ENCODE data around the gene ZNF84. TPM values are rescaled to one million over a fixed set of nuclear protein-coding genes. Genes with fewer than 3 reads are reported as not detected.

ZNF84 gene
- total and polyA plus RNA-seq, 2 of the 8 experiments (the other 6 are each of a cell fraction or from before 2014, with no cell fraction given), result 8.9 to 34.0 TPM

DNA sequence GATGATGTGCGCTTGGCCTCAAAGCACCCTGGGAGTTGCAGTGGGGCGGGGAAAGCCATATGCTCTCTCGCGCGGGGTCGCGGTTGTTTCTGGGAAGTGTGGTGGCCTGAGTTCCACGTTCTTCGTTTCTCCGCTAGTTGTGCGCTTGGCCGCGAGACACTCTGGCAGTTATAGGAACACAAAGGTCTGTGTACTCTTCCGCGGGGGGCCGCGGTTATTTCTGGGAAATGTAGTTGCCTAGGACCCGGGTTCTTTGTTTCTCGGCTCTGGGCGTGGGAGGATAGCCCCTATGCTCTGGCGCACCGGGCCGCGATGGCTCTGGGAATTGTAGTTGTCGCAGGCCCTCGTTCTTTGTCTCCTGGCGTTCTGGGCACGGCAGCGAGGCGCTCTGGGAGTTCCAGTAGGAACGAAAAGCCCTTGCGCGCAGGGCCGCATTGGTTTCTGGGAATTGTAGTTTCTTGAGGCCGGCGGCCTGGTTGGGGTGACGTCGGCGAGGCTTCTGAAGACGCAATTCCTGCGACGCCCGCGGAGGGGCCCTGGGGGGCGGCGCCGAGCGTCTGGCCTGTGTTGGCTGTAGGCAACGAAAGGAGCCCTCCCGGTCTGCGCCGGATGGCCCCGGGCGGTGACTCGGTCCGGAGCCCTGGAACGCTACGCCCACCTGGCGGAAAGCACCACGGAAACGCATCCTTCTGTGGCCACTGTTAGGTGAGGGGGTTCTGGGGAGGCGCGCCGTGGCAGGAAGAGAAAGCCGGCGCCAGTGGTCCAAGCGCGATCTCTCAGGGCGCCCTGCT, 43.3 kb downstream of the ZNF84 start, which contains the start of gene ZNF140 (continued):
- peak; percentile 36 to 37; a peak in 3 of 4 replicates for TF ChIP-seq RAD21 (IDR thresholded peaks at IDR 0.05 in 1 of 2, conservative IDR thresholded peaks at IDR 0.05 in 1 of 2; ENCODE audit: low read depth in 2 of 2, low read length in 2 of 2)
- TF ChIP-seq, protein P1, sequence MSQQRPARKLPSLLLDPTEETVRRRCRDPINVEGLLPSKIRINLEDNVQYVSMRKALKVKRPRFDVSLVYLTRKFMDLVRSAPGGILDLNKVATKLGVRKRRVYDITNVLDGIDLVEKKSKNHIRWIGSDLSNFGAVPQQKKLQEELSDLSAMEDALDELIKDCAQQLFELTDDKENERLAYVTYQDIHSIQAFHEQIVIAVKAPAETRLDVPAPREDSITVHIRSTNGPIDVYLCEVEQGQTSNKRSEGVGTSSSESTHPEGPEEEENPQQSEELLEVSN (IDR thresholded peaks at IDR 0.05), result peak; percentile 53; the same call in 1 of the 2 replicates
- TF ChIP-seq, protein P2, sequence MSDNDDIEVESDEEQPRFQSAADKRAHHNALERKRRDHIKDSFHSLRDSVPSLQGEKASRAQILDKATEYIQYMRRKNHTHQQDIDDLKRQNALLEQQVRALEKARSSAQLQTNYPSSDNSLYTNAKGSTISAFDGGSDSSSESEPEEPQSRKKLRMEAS (IDR thresholded peaks at IDR 0.05), result peak; percentile 48; the same call in 1 of the 2 replicates
- peak; percentile 87 for TF ChIP-seq PHF8 (conservative IDR thresholded peaks at IDR 0.05; ENCODE audit: low read depth, low read length)
- no peak for TF ChIP-seq TEAD4 (IDR thresholded peaks at IDR 0.05; ENCODE audit: low read depth, low read length)
- peak; percentile 80 for TF ChIP-seq SIX5 (IDR thresholded peaks at IDR 0.05; ENCODE audit: low read depth, low read length)
- peak; percentile 46 for TF ChIP-seq TAF7 (optimal IDR thresholded peaks at IDR 0.05; ENCODE audit: borderline replicate concordance, low read depth, low read length)
- TF ChIP-seq, protein P3, sequence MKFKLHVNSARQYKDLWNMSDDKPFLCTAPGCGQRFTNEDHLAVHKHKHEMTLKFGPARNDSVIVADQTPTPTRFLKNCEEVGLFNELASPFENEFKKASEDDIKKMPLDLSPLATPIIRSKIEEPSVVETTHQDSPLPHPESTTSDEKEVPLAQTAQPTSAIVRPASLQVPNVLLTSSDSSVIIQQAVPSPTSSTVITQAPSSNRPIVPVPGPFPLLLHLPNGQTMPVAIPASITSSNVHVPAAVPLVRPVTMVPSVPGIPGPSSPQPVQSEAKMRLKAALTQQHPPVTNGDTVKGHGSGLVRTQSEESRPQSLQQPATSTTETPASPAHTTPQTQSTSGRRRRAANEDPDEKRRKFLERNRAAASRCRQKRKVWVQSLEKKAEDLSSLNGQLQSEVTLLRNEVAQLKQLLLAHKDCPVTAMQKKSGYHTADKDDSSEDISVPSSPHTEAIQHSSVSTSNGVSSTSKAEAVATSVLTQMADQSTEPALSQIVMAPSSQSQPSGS (IDR thresholded peaks at IDR 0.05; ENCODE audit: low read length), result peak; percentile 70; the same call in 1 of the 2 replicates
- TF ChIP-seq TAF1 (IDR thresholded peaks at IDR 0.05; ENCODE audit: low read depth, low read length), result peak; percentile 80
- TF ChIP-seq RNF2 (IDR thresholded peaks at IDR 0.05; ENCODE audit: borderline replicate concordance, low read depth, low read length, missing control alignments, poor library complexity, severe bottlenecking), result no peak
- peak; percentile 64; the same call in 1 of the 2 replicates for TF ChIP-seq SP4 (IDR thresholded peaks at IDR 0.05; ENCODE audit: low read length)
- peak; percentile 85 for TF ChIP-seq TBP (IDR thresholded peaks at IDR 0.05; ENCODE audit: low read depth, low read length)
- no peak for TF ChIP-seq SUZ12 (IDR thresholded peaks at IDR 0.05; ENCODE audit: low read length)
- TF ChIP-seq BCL11A (IDR thresholded peaks at IDR 0.05; ENCODE audit: low read depth in 2 of 2, low read length in 2 of 2), result no peak
- 0 out of 2 replicates have a peak, but pooled peaks have one; percentile 29 for TF ChIP-seq GTF2F1 (IDR thresholded peaks at IDR 0.05; ENCODE audit: borderline replicate concordance, low read depth, low read length)
- TF ChIP-seq SIN3A (conservative IDR thresholded peaks at IDR 0.05 in 1 of 2, IDR thresholded peaks at IDR 0.05 in 1 of 2; ENCODE audit: low read depth in 1 of 2, low read length in 2 of 2), result peak in 1 of 2 experiments; percentile 60; a peak in 2 of 4 replicates
- TF ChIP-seq, protein P4, sequence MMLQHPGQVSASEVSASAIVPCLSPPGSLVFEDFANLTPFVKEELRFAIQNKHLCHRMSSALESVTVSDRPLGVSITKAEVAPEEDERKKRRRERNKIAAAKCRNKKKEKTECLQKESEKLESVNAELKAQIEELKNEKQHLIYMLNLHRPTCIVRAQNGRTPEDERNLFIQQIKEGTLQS (IDR thresholded peaks at IDR 0.05; ENCODE audit: insufficient read depth, low read depth, low read length), result peak; percentile 46; the same call in 1 of the 2 replicates
- no peak for TF ChIP-seq SAP30 (IDR thresholded peaks at IDR 0.05; ENCODE audit: insufficient read depth, insufficient replicate concordance, low read length)

All from H1 (cell line).